Measurements from ENCODE around the gene MGAT3. TPM values are rescaled to one million over a fixed set of nuclear protein-coding genes. Genes with fewer than 3 reads are reported as not detected.

The MGAT3 gene
- total RNA-seq, 1 donor = not detected

DNA sequence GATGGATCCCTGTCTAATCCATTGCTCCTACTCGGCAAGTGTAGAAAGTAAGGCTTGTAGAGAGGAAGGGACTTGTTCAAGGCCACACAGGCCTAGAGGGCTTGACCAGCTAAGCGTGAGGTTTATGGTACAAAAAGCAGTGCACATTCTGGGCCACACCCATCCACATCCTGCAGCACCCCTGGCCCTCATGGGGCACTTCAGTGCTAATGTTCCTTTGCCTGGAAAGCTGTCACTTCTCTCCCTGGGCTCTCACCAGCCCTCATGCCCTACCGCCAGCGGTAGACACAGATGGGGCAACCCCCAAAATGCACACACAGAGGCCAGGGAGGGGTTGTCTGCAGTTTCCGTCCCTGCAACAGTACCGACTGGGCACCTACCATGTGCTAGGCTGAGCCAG lies 7.1 kb upstream of the MGAT3 start:
- H3K9me3 ChIP-seq (ENCODE audit: low read depth, low read length) = no peaks in the 10 kb centered on the region
- no peaks in the 10 kb centered on the region for H3K79me2 ChIP-seq (ENCODE audit: insufficient read depth, low read length)
- no peaks in the 10 kb centered on the region for H3K4me1 ChIP-seq (ENCODE audit: insufficient read depth, low read length)
- H2AFZ ChIP-seq (ENCODE audit: low read length) = no peak overlapping the region
- peaks cover 12% of the 10 kb centered on the region for H3K27me3 ChIP-seq (ENCODE audit: insufficient read depth, low read length)
- no peak overlapping the region for H3K27ac ChIP-seq (ENCODE audit: low read depth, low read length)
- no peak for DNase-seq (ENCODE audit: insufficient read length, low spot score, missing footprints)
- H3K4me3 ChIP-seq (ENCODE audit: insufficient read depth, low read length) = no peak overlapping the region
- TF ChIP-seq, protein P1, sequence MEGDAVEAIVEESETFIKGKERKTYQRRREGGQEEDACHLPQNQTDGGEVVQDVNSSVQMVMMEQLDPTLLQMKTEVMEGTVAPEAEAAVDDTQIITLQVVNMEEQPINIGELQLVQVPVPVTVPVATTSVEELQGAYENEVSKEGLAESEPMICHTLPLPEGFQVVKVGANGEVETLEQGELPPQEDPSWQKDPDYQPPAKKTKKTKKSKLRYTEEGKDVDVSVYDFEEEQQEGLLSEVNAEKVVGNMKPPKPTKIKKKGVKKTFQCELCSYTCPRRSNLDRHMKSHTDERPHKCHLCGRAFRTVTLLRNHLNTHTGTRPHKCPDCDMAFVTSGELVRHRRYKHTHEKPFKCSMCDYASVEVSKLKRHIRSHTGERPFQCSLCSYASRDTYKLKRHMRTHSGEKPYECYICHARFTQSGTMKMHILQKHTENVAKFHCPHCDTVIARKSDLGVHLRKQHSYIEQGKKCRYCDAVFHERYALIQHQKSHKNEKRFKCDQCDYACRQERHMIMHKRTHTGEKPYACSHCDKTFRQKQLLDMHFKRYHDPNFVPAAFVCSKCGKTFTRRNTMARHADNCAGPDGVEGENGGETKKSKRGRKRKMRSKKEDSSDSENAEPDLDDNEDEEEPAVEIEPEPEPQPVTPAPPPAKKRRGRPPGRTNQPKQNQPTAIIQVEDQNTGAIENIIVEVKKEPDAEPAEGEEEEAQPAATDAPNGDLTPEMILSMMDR (IDR thresholded peaks at IDR 0.05; ENCODE audit: extremely low read depth, low read depth, low read length) = no peak
- H3K36me3 ChIP-seq (ENCODE audit: insufficient read depth, low read length) = no peaks in the 10 kb centered on the region
- H4K20me1 ChIP-seq (ENCODE audit: insufficient read depth, low read length) = no peaks in the 10 kb centered on the region
- H3K4me2 ChIP-seq (ENCODE audit: insufficient read depth, low read length) = no peak overlapping the region

DNA sequence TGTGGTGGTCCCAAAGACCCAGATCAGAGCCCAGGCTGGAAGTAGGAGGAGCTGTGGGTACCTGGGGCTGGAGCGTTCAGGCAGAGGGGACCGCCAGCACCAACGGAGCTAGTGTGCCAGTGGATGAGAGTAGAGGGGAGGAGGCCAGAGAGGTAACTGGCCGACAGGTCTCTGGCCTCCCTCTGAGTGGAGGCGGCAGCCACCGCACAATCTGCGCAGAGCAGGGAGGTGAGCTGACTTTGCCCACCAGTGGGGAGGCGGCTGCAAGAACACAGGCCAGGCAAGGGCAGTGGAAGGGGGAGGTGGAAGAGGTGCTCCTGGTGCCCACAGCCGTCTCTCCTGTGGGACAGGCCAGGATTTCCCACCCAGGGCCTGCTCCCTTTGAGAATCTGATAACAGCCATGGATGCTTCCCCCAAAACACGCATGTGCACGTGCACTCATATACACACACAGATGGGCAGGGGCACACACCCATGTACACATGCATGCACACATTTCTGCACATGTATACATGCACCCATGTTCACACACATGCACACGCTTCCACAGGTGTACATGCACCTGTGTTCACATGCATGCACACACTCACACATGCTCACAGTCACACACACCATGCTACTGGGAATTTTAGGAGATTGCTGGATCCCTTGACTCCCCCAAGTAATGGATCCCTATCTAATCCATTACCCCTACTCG lies 6.4 kb upstream of the MGAT3 start:
- Histone ChIP-seq H3K4me1 (ENCODE audit: insufficient read depth, low read length) (no peaks in the 10 kb centered on the region), H3K79me2 (ENCODE audit: insufficient read depth, low read length) (no peaks in the 10 kb centered on the region), H3K27me3 (ENCODE audit: insufficient read depth, low read length) (peaks cover 17% of the 10 kb centered on the region), H3K4me3 (ENCODE audit: insufficient read depth, low read length) (no peak overlapping the region), H3K27ac (ENCODE audit: low read depth, low read length) (no peak overlapping the region), H3K4me2 (ENCODE audit: insufficient read depth, low read length) (no peak overlapping the region), H3K9me3 (ENCODE audit: low read depth, low read length) (no peaks in the 10 kb centered on the region), H4K20me1 (ENCODE audit: insufficient read depth, low read length) (no peaks in the 10 kb centered on the region), H3K36me3 (ENCODE audit: insufficient read depth, low read length) (no peaks in the 10 kb centered on the region), H2AFZ (ENCODE audit: low read length) (no peak overlapping the region)
- TF ChIP-seq, protein P1 (IDR thresholded peaks at IDR 0.05; ENCODE audit: extremely low read depth, low read depth, low read length) = no peak
- no peak for DNase-seq (ENCODE audit: insufficient read length, low spot score, missing footprints)

DNA sequence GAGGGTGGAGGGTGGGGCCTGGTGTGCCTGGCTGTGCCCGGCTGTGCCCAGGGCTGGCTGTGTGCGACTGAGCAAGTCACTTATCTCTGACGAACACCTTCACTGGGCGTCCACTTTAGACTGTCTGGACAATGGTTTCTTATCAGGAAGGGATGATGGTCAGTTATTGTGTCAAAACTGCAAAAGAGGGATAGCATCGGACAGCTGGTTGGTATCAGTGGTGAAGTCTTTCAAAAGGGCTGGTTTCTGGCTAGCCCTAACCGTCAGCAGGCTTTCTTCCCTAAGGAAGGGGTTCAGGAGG lies 4.1 kb upstream of the MGAT3 start:
- H3K27ac ChIP-seq (ENCODE audit: low read depth, low read length) = no peak overlapping the region
- H3K4me3 ChIP-seq (ENCODE audit: insufficient read depth, low read length) = no peak overlapping the region
- H3K27me3 ChIP-seq (ENCODE audit: insufficient read depth, low read length) = peaks cover 29% of the 10 kb centered on the region
- TF ChIP-seq, protein P1 (IDR thresholded peaks at IDR 0.05; ENCODE audit: extremely low read depth, low read depth, low read length) = no peak
- DNase-seq (ENCODE audit: insufficient read length, low spot score, missing footprints) = no peak
- no peaks in the 10 kb centered on the region for H3K79me2 ChIP-seq (ENCODE audit: insufficient read depth, low read length)
- no peaks in the 10 kb centered on the region for H3K9me3 ChIP-seq (ENCODE audit: low read depth, low read length)
- no peaks in the 10 kb centered on the region for H4K20me1 ChIP-seq (ENCODE audit: insufficient read depth, low read length)
- no peak overlapping the region for H2AFZ ChIP-seq (ENCODE audit: low read length)
- H3K4me2 ChIP-seq (ENCODE audit: insufficient read depth, low read length) = no peak overlapping the region
- no peaks in the 10 kb centered on the region for H3K4me1 ChIP-seq (ENCODE audit: insufficient read depth, low read length)
- no peaks in the 10 kb centered on the region for H3K36me3 ChIP-seq (ENCODE audit: insufficient read depth, low read length)

GRCh38 chr22:39453765-39454378 lies 2.9 kb upstream of the MGAT3 start:
- Histone ChIP-seq H3K4me1 (ENCODE audit: insufficient read depth, low read length) (no peaks in the 10 kb centered on the region), H3K79me2 (ENCODE audit: insufficient read depth, low read length) (no peaks in the 10 kb centered on the region), H3K4me2 (ENCODE audit: insufficient read depth, low read length) (no peak overlapping the region), H3K9me3 (ENCODE audit: low read depth, low read length) (no peaks in the 10 kb centered on the region), H3K36me3 (ENCODE audit: insufficient read depth, low read length) (no peaks in the 10 kb centered on the region), H4K20me1 (ENCODE audit: insufficient read depth, low read length) (no peaks in the 10 kb centered on the region), H3K4me3 (ENCODE audit: insufficient read depth, low read length) (no peak overlapping the region), H3K27ac (ENCODE audit: low read depth, low read length) (no peak overlapping the region), H2AFZ (ENCODE audit: low read length) (no peak overlapping the region), H3K27me3 (ENCODE audit: insufficient read depth, low read length) (peaks cover 40% of the 10 kb centered on the region)
- DNase-seq (ENCODE audit: insufficient read length, low spot score, missing footprints) = no peak
- TF ChIP-seq, protein P1 (IDR thresholded peaks at IDR 0.05; ENCODE audit: extremely low read depth, low read depth, low read length) = no peak

Data from osteoblast (primary cell).